PC-9 (cell line): ENCODE measurements around the gene PWWP2B. TPM values are rescaled to one million over a fixed set of nuclear protein-coding genes. Genes with fewer than 3 reads are reported as not detected.
A peak's percentile ranks its signal among the peaks of the same experiment; 100 is the strongest.

Experiments used
- BruUV-seq: library from RNA; stranded (reverse); fragments of 400-500 nt; replicated peaks from 2 replicates; lab custom pipeline; 2021; lab: Mats Ljungman, UMichigan
- CTCF ChIA-PET: fragments of 300-600 bp; sonication (Branson Sonifier 250); formaldehyde crosslinking; loops from one replicate; lab custom pipeline; 2022; ENCODE audit warnings: antibody characterized with exemption; lab: Charles Lee
- POLR2A ChIA-PET: fragments of 300-600 bp; sonication (Branson Sonifier 250); formaldehyde crosslinking; loops from one replicate; lab custom pipeline; 2022; ENCODE audit warnings: antibody characterized with exemption; ENCODE audit not compliant: unreplicated experiment; lab: Charles Lee
- DNase-seq, 2 experiments: peaks; one replicate each; pipeline versions ENCODE4 v3.0.0 to v3.0.0-alpha.2; 2015 to 2022; ENCODE audit warnings: mixed read lengths in 1 of 2
- H2AFZ ChIP-seq: fragments of 200-600 bp; sonication (generic); 2 replicates; pipeline ENCODE4 v1.8.1; 2017; ENCODE audit warnings: antibody characterized with exemption
- H3F3A ChIP-seq: fragments of 200-600 bp; sonication (generic); 2 replicates; pipeline ENCODE4 v1.8.1; 2017; ENCODE audit warnings: antibody characterized with exemption, mild to moderate bottlenecking, low read depth; ENCODE audit not compliant: insufficient read depth
- H3K27ac ChIP-seq: fragments of 200-600 bp; sonication (generic); 2 replicates; pipeline ENCODE4 v1.6.1; 2016; ENCODE audit warnings: mixed run types
- H3K27me3 ChIP-seq: fragments of 200-600 bp; sonication (generic); 2 replicates; pipeline ENCODE4 v1.6.1; 2016; ENCODE audit warnings: low read depth, mixed run types; ENCODE audit not compliant: insufficient read depth
- H3K36me3 ChIP-seq: fragments of 200-600 bp; sonication (generic); 2 replicates; pipeline ENCODE4 v1.6.1; 2016; ENCODE audit warnings: low read depth, mixed run types
- H3K4me1 ChIP-seq: fragments of 200-600 bp; sonication (generic); replicated peaks from 2 replicates; pipeline ENCODE4 v1.6.1; 2016; ENCODE audit warnings: mixed run types; ENCODE audit not compliant: insufficient read depth
- H3K4me2 ChIP-seq: fragments of 200-600 bp; sonication (generic); 2 replicates; pipeline ENCODE4 v1.6.1; 2017; ENCODE audit warnings: mixed run types
- H3K4me3 ChIP-seq: fragments of 200-600 bp; sonication (generic); 2 replicates; pipeline ENCODE4 v1.6.1; 2016; ENCODE audit warnings: mixed run types
- H3K79me2 ChIP-seq: fragments of 200-600 bp; sonication (generic); 2 replicates; pipeline ENCODE4 v1.6.1; 2017; ENCODE audit warnings: low read depth, mixed run types
- H3K9me2 ChIP-seq: fragments of 200-600 bp; sonication (generic); 2 replicates; pipeline ENCODE4 v1.8.1; 2017; ENCODE audit warnings: mild to moderate bottlenecking; ENCODE audit not compliant: insufficient read depth
- H3K9me3 ChIP-seq: fragments of 200-600 bp; sonication (generic); 2 replicates; pipeline ENCODE4 v1.8.1; 2016; ENCODE audit warnings: low read depth; ENCODE audit not compliant: insufficient read depth
- H4K20me1 ChIP-seq: fragments of 200-600 bp; sonication (generic); 2 replicates; pipeline ENCODE4 v1.8.1; 2017; ENCODE audit not compliant: insufficient read depth
- EZH2 ChIP-seq: fragments of 200-600 bp; sonication (generic); IDR thresholded peaks from 2 replicates; pipeline ENCODE4 v1.8.0; 2017; ENCODE audit warnings: antibody characterized with exemption, low read depth
- intact Hi-C: fragments of 100-400 bp; cut with micrococcal nuclease; formaldehyde crosslinking; loops from one replicate; pipeline ENCODE4 v1.10.0; 2022; ENCODE audit not compliant: unreplicated experiment
- total RNA-seq: library from RNA; stranded (reverse); gene quantifications from 2 replicates; pipeline ENCODE4 v1.2.3, GENCODE V29; 2021
- TF ChIP-seq, protein P1 (sequence below): fragments of 200-600 bp; sonication (generic); conservative IDR thresholded peaks from 2 replicates; pipeline ENCODE4 v1.6.1; 2017; ENCODE audit warnings: mixed run types, antibody characterized with exemption, mild to moderate bottlenecking, moderate library complexity

The PWWP2B gene
- total RNA-seq, 1 experiment from 2014 or later = 16.9 TPM

DNA sequence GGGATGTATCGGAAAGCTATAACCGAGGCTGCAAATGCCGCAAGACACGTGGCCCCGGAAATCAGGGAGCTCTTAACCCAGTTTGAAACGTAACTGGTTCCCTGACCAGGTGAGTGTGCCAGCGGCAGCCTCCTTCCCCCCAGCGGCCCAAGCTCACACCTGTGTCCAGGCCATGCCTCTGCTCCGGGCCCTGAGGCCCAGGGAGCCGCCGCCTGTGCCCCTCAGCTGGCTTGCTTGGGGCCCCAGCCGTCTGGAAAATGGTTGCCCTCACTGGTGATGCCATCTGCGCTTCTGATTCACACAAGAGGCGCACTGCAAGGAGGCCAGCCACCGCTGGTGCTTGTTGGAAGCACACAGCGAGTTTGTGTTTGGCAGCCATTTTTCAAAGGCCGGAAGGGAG is 9.2 kb downstream of the PWWP2B start:
- H3K79me2 ChIP-seq = peaks cover 42% of the 10 kb centered on the region
- BruUV-seq = no TSS peak
- CTCF ChIA-PET = interaction anchor here (1.2 kb wide), 1 partner anchor 40 kb away, joined by 3 read pairs; no protein-coding TSS in a partner anchor

DNA sequence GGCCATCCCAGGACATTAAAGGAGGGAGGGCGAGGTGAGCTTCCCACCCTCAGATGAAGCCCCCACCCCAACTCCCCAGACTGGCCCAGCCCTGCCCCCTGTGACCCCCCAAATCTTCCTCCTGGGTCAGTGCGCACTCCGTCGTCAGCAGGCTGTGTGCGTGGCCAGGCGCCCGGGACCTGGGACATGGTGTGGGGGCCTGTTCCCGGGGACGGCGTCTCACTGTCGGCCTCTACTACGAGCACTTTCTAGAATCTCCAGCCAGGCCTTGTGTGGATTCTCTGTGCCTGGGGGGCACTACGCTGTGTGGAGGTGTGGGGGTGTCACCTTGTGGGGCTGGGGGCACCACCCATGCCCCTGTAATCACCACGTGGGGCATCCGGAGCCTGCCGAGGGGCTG is 9.8 kb downstream of the PWWP2B start:
- peaks cover 13% of the 10 kb centered on the region; the same call in 1 of the 2 replicates for H3F3A ChIP-seq
- DNase-seq = no peak
- H3K27ac ChIP-seq = peak overlapping the region; percentile 94
- intact Hi-C loops = loop anchor here (1.0 to 5.0 kb wide), 4 partner anchors 41 to 504 kb away; partner anchors contain the start of genes INPP5A, LRRC27 and PPP2R2D
- H3K4me1 ChIP-seq = peaks cover 50% of the 10 kb centered on the region
- no peak overlapping the region for H2AFZ ChIP-seq
- no peaks in the 10 kb centered on the region for H3K27me3 ChIP-seq
- CTCF ChIA-PET = interaction anchor here (0.6 to 1.2 kb wide), 2 partner anchors 40 to 42 kb away, joined by 3 read pairs; no protein-coding TSS in a partner anchor
- H3K4me2 ChIP-seq = peak overlapping the region; percentile 99
- TF ChIP-seq, protein P1, sequence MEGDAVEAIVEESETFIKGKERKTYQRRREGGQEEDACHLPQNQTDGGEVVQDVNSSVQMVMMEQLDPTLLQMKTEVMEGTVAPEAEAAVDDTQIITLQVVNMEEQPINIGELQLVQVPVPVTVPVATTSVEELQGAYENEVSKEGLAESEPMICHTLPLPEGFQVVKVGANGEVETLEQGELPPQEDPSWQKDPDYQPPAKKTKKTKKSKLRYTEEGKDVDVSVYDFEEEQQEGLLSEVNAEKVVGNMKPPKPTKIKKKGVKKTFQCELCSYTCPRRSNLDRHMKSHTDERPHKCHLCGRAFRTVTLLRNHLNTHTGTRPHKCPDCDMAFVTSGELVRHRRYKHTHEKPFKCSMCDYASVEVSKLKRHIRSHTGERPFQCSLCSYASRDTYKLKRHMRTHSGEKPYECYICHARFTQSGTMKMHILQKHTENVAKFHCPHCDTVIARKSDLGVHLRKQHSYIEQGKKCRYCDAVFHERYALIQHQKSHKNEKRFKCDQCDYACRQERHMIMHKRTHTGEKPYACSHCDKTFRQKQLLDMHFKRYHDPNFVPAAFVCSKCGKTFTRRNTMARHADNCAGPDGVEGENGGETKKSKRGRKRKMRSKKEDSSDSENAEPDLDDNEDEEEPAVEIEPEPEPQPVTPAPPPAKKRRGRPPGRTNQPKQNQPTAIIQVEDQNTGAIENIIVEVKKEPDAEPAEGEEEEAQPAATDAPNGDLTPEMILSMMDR = no peak
- no peak for TF ChIP-seq EZH2
- H3K79me2 ChIP-seq = peaks cover 36% of the 10 kb centered on the region
- H3K36me3 ChIP-seq = no peaks in the 10 kb centered on the region
- POLR2A ChIA-PET = no interaction called here
- no TSS peak for BruUV-seq
- no peaks in the 10 kb centered on the region for H3K9me3 ChIP-seq
- H3K9me2 ChIP-seq = no peaks in the 10 kb centered on the region
- H3K4me3 ChIP-seq = no peak overlapping the region; the same call in 1 of the 2 replicates
- no peaks in the 10 kb centered on the region for H4K20me1 ChIP-seq

More for the DNA sequence above, 9.2 kb downstream of the PWWP2B start:
- Histone ChIP-seq H3K9me2 (no peaks in the 10 kb centered on the region), H3F3A (peaks cover 13% of the 10 kb centered on the region; the same call in 1 of the 2 replicates), H3K4me2 (peak overlapping the region; percentile 99; the same call in 1 of the 2 replicates), H3K9me3 (no peaks in the 10 kb centered on the region), H4K20me1 (no peaks in the 10 kb centered on the region), H3K4me3 (no peak overlapping the region), H3K4me1 (peaks cover 50% of the 10 kb centered on the region), H3K27me3 (no peaks in the 10 kb centered on the region), H2AFZ (no peak overlapping the region), H3K36me3 (no peaks in the 10 kb centered on the region), H3K27ac (0 out of 2 replicates have a peak overlapping the region, but pooled peaks have one; percentile 94)
- no peak for TF ChIP-seq EZH2
- TF ChIP-seq, protein P1 = no peak
- DNase-seq = no peak
- POLR2A ChIA-PET = no interaction called here
- intact Hi-C loops = loop anchor here (5.0 kb wide), 3 partner anchors 74 to 504 kb away; partner anchors contain the start of genes INPP5A, LRRC27 and PPP2R2D

DNA sequence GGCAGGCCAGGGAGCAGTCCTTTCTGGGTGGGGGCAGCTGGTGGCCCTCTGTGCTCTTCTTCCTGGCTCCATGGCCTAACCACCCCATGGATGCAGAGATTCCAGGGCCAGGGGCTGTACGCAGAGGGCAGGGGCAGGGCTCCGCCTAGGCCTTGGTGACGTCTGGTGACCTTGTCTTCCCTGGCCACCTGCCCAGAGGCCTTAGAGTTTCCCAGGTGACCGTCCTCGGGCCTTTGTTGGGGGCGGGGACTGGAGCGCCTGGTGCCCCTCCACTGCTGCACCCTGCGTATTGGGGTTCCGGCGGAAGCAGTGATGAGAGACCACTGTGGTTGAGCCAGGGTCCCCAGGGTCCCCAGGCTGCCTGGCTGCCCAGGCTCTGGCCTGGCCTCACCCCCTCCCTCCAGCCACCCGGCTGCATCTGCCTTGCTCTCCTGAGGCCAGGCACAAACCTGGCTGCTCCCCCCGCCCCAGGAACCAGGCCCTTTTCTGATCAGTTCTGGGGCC is 10.3 kb downstream of the PWWP2B start:
- CTCF ChIA-PET = interaction anchor here (0.6 kb wide), 1 partner anchor 42 kb away, joined by 3 read pairs; no protein-coding TSS in a partner anchor

More for the DNA sequence above, 10.3 kb downstream of the PWWP2B start:
- H3K27me3 ChIP-seq = no peaks in the 10 kb centered on the region
- no TSS peak for BruUV-seq
- H3K27ac ChIP-seq = peak overlapping the region; percentile 94
- H3K9me3 ChIP-seq = no peaks in the 10 kb centered on the region
- no peaks in the 10 kb centered on the region for H3K9me2 ChIP-seq
- DNase-seq = peak; percentile 72 to 74
- intact Hi-C loops = loop anchor here (1.0 to 5.0 kb wide), 4 partner anchors 40 to 505 kb away; partner anchors contain the start of genes INPP5A, LRRC27 and PPP2R2D
- no peaks in the 10 kb centered on the region for H4K20me1 ChIP-seq
- TF ChIP-seq, protein P1 = no peak
- TF ChIP-seq EZH2 = no peak
- peaks cover 50% of the 10 kb centered on the region for H3K4me1 ChIP-seq
- H3K4me2 ChIP-seq = peak overlapping the region; percentile 99
- H2AFZ ChIP-seq = no peak overlapping the region
- POLR2A ChIA-PET = no interaction called here
- peak overlapping the region; percentile 56 for H3K4me3 ChIP-seq
- H3F3A ChIP-seq = peaks cover 13% of the 10 kb centered on the region; the same call in 1 of the 2 replicates
- peaks cover 33% of the 10 kb centered on the region for H3K79me2 ChIP-seq
- H3K36me3 ChIP-seq = no peaks in the 10 kb centered on the region
